Stomach (tissue), 4 donors: Measurements from ENCODE around the gene AR.

Experiments
- POLR2A ChIP-seq, 4 donors: fragments of 450-650 bp; IDR thresholded peaks; one replicate each; pipeline ENCODE4 v1.6.1; 2016; ENCODE audit warnings: antibody characterized with exemption in 4 of 4, control low read depth in 2 of 4, mild to moderate bottlenecking in 1 of 4, moderate library complexity in 1 of 4
- POLR2AphosphoS5 ChIP-seq, 3 donors: sonication (generic); formaldehyde crosslinking; IDR thresholded peaks; one replicate each; pipeline ENCODE4 v1.6.1; 2016; ENCODE audit warnings: antibody characterized with exemption in 3 of 3
- TF ChIP-seq, protein P1 (sequence below), 7 experiments: fragments of 450-650 bp in 4 of 7; fragments of 200-600 bp in 3 of 7; sonication (generic) in 3 of 7; IDR thresholded peaks; one replicate each; pipeline ENCODE4 v1.5.1; 2016 to 2019; ENCODE audit warnings: antibody characterized with exemption in 7 of 7, control low read depth in 2 of 7, mild to moderate bottlenecking in 1 of 7

DNA sequence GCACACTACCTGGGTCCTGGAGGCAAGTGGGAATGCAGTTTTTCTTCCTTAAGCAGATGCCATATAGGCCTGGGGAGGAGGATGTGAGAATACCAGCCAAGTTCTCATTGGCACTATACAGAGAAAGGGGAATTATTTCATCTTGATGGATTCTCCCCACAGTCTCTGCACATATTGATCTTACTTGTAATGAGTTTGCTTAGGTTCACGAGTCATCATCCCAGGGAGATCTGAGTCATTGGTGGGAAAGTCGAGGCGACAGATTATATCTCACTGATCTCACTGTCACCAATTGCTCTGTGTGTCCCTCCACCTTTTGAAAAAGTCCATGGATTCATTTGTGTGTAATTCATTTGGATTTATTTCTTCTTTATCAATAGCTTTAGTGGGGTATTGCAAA lies 156.8 kb downstream of the AR start:
- TF ChIP-seq, protein P1, sequence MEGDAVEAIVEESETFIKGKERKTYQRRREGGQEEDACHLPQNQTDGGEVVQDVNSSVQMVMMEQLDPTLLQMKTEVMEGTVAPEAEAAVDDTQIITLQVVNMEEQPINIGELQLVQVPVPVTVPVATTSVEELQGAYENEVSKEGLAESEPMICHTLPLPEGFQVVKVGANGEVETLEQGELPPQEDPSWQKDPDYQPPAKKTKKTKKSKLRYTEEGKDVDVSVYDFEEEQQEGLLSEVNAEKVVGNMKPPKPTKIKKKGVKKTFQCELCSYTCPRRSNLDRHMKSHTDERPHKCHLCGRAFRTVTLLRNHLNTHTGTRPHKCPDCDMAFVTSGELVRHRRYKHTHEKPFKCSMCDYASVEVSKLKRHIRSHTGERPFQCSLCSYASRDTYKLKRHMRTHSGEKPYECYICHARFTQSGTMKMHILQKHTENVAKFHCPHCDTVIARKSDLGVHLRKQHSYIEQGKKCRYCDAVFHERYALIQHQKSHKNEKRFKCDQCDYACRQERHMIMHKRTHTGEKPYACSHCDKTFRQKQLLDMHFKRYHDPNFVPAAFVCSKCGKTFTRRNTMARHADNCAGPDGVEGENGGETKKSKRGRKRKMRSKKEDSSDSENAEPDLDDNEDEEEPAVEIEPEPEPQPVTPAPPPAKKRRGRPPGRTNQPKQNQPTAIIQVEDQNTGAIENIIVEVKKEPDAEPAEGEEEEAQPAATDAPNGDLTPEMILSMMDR (IDR thresholded peaks at IDR 0.05) = no peak
- TF ChIP-seq POLR2AphosphoS5 (IDR thresholded peaks at IDR 0.05) = no peak
- no peak for TF ChIP-seq POLR2A (IDR thresholded peaks at IDR 0.05)
